Activated T-cell treated with anti-CD3 and anti-CD28 coated beads, Interleukin-2, amount 50 U/mL, for 4 hours (primary cell): ENCODE results near the gene WIZ. TPM values are rescaled to one million over a fixed set of nuclear protein-coding genes. Genes with fewer than 3 reads are reported as not detected.

Experiments used
- ATAC-seq, 2 donors: fragments of 200-7000 bp; cut with Tn5 transposase; one replicate each; pipeline ENCODE4 v1.10.0; 2021
- DNase-seq: peaks from one replicate; pipeline ENCODE4 v3.0.0-alpha.2; 2020
- H3K27me3 Mint-ChIP-seq: one replicate; pipeline ENCODE4 v1.8.0; 2021; ENCODE audit warnings: low read depth, mixed read lengths
- H3K36me3 Mint-ChIP-seq: one replicate; pipeline ENCODE4 v1.8.0; 2022; ENCODE audit warnings: mixed read lengths; ENCODE audit not compliant: insufficient read depth
- H3K4me1 Mint-ChIP-seq: one replicate; pipeline ENCODE4 v1.8.0; 2021; ENCODE audit warnings: low read depth, mixed read lengths
- H3K4me3 Mint-ChIP-seq: one replicate; pipeline ENCODE4 v1.8.0; 2021; ENCODE audit warnings: mild to moderate bottlenecking, moderate library complexity, mixed read lengths
- H3K9me3 Mint-ChIP-seq: one replicate; pipeline ENCODE4 v1.8.0; 2021; ENCODE audit warnings: mixed read lengths
- total RNA-seq, 3 donors: library from RNA; stranded (reverse); gene quantifications; one replicate each; pipeline ENCODE4 v1.2.1, GENCODE V29; 2021

Gene WIZ
- total RNA-seq, 3 donors from 2014 or later: 50.5 to 54.4 (median 53.8) TPM

DNA sequence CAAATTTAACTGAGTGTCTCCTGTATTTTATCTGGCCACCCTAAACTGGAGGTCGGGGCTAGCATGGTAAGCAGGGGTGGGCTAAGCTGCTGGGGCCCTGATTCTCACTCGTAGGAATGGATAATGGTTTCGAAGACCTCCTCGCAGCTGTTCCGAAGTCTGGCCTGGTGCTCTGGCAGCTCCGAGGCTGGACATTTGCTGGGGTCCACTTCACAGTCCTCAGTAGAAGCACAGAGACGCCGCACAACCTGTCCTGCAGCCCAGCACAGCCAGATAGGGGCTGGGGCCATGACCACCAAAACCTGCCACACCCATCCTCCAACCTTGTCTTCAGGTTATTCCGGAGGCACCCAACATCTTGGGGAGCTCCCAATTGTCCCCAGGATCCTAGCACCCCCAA is 6.2 kb upstream of the WIZ start:
- H3K27me3 Mint-ChIP-seq: no peaks in the 10 kb centered on the region
- H3K9me3 Mint-ChIP-seq: no peaks in the 10 kb centered on the region
- H3K36me3 Mint-ChIP-seq: peaks cover 41% of the 10 kb centered on the region
- no peak overlapping the region for H3K4me3 Mint-ChIP-seq
- DNase-seq: no peak
- peaks cover 10% of the 10 kb centered on the region for H3K4me1 Mint-ChIP-seq
- no peak for ATAC-seq

DNA sequence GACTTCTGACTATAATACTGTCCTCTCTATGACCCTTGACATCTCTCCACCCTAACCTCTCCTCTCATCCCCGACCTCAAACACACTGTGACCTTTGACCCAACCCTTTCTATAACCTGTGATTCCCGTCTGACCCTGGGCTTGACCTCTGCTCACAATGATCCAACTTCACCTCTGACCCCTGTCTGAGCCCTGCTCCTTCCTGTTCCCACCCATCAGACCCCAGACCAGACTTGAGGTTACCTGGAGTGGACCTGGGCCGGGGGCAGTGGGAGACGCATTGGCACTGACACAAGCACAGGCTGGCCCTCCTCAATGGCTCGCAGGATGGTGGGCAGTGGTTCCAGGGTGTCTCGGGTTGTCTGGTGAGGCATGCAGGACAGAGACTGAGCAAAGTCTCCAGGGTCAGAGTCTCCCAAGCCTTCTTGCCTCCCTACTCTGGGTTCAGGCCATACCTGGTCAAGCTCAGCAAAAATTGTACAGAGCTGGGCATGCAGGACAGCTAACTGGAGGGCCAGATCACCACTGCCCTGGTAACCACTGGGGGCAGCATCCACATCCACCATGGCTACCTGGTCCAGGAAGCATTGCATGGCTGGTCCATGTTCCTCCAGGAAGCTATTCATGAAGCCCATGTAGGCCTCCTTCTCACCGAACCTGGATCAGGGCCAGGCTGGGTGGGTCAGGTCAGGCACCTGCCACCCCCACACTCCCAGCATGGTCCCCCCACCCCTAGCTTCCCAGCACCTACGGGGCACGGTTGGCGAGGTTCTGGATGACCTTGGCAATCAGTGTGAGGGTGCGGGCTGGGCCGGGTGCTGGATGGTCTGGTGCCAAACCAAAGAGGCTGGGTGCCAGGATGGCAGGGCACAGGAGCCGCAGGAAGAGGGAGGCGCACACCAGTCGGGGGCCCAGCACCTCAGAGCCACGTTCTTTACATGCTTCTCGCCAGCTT is 4.4 kb upstream of the WIZ start:
- no peak for ATAC-seq
- DNase-seq: no peak
- Mint-ChIP-seq H3K9me3 (no peaks in the 10 kb centered on the region), H3K27me3 (no peaks in the 10 kb centered on the region), H3K36me3 (peaks cover 35% of the 10 kb centered on the region), H3K4me3 (no peak overlapping the region), H3K4me1 (peaks cover 14% of the 10 kb centered on the region)

DNA sequence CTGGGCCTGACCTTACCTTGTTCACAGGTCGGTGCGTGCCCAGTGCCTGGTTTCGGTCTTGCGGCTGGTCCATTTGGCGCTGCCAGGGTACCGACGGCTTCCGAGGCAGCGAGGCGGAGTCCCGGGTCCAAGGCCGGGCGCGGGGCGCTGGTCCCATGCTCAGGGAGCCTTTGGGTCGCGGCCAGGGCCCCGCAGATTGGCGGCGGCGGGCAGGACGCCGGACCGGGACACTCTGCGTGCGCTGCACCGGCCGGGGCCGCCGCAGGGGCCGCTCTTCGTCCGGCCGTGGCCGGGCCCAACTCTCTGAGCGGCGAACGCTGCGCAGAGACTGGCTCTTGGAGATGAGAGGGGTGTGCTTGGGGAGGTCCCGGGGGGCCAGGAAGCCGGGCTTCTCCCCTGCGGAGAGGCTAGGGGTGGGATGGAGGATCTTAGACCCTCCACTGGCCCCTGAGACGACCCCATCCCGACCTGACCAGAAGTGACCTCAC is 3.4 kb upstream of the WIZ start:
- DNase-seq (no peak), ATAC-seq (no peak)
- Mint-ChIP-seq H3K4me3 (no peak overlapping the region), H3K27me3 (no peaks in the 10 kb centered on the region), H3K36me3 (peaks cover 33% of the 10 kb centered on the region), H3K4me1 (peaks cover 20% of the 10 kb centered on the region), H3K9me3 (no peaks in the 10 kb centered on the region)

DNA sequence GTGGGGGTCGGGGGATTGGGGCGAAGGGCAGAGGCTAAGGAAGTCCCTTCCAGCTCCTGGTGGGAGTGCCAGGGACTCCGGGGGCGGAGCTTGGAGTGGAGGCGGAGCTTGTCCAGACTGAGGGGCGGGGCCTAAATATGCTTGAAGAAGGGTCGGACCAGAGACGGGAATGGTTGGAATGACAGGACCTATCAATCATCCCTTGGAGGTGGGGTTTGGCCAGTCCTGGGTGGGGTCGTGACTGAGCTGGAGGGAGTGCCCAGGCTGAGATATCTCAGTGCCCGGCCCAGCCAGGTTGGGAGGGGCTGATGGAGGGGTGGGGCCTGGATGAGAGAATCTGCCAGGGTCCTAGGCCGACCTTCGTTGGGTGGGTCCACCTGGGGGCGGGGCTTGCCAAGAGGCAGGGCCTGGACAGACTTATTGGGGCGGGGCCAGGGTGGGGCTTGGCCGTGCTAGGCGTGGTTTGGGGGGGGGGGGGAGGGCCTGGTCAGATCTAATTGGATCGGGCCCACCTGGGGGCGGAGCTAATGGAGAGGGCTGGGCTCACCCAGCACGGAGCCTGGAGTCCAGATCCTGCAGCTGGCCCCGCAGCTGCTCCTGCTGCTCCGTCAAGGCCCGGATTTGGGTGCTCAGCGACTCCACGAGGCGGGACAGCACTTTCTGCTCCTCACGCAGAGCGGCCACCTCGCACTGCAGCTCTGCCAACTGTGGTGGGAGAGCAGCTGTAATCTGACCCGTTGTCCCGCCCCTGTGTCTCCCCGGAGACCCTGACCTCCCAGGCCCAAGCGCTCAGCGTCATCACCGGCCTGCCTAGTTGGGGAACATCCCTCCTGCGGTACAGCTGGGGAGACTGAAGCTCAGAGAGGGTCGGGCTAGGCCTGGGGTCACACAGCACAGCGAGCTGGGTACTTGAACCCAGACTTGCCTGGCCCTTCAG is 2.6 kb upstream of the WIZ start:
- Mint-ChIP-seq H3K4me3 (no peak overlapping the region), H3K36me3 (peaks cover 28% of the 10 kb centered on the region), H3K9me3 (no peaks in the 10 kb centered on the region), H3K27me3 (no peaks in the 10 kb centered on the region), H3K4me1 (peaks cover 20% of the 10 kb centered on the region)
- ATAC-seq (no peak), DNase-seq (no peak)

DNA sequence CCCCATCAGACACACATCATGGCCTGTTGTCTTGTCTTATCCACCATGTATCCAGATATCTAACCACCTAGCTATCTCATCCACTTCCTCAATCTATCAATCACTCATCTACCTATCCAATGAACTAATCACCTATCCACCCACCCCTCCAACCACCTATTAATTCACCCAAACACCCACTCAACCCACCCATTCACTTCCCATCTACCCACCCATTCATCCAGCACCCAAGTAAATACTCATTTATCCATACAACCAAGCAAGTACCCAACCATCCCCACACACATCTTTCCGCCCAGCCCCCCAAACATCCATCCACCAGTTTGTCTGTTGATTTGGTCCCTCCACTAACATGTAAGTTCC is 753 bp upstream of the WIZ start:
- DNase-seq (no peak), ATAC-seq (no peak)
- peak overlapping the region; percentile 79 for H3K4me3 Mint-ChIP-seq
- peaks cover 28% of the 10 kb centered on the region for H3K36me3 Mint-ChIP-seq
- no peaks in the 10 kb centered on the region for H3K9me3 Mint-ChIP-seq
- H3K4me1 Mint-ChIP-seq: peaks cover 20% of the 10 kb centered on the region
- H3K27me3 Mint-ChIP-seq: no peaks in the 10 kb centered on the region

DNA sequence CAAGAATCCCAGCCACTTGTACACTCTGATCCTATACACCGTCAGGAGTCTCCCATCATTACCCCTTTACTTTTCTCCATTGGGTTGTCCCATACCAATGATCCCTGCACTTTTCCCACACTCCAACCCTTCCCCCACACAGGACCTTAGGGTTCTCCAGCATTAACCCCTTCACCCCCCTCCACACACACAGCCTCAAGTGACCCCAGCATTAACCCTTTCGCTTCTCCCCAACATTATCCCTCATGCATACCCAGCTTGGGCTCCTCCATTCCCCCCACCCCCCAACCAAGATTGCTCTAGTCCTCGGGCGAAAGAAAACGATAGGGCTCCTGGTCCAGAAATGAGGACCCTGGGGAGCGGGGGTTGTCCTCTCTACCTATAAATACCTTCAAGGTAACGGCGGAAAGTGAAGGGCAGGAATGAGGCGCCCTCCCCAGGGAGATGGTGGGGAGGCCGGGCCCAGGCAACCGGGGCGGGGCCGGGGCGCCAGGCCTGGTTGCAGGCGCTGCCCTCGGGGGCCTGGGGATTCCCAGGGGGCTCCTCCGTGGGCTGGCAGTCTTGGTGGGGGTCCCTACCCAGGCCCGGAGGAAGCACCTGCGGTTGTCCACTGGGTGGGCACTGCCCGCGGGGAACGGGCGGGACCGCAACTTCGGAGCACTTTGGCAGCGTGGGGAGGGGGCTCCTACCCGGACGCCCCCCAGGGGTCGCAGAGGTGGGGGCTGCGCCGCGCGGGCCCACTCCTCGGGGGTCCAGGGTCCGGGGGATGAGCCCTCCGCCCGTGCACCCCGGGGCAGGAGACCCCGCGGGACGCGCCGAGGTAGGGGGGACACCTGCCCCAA is 757 bp downstream of the WIZ start:
- Mint-ChIP-seq H3K27me3 (no peaks in the 10 kb centered on the region), H3K4me1 (peaks cover 20% of the 10 kb centered on the region), H3K4me3 (peak overlapping the region; percentile 42), H3K9me3 (no peaks in the 10 kb centered on the region), H3K36me3 (peaks cover 15% of the 10 kb centered on the region)
- no peak for DNase-seq
- ATAC-seq: no peak

DNA sequence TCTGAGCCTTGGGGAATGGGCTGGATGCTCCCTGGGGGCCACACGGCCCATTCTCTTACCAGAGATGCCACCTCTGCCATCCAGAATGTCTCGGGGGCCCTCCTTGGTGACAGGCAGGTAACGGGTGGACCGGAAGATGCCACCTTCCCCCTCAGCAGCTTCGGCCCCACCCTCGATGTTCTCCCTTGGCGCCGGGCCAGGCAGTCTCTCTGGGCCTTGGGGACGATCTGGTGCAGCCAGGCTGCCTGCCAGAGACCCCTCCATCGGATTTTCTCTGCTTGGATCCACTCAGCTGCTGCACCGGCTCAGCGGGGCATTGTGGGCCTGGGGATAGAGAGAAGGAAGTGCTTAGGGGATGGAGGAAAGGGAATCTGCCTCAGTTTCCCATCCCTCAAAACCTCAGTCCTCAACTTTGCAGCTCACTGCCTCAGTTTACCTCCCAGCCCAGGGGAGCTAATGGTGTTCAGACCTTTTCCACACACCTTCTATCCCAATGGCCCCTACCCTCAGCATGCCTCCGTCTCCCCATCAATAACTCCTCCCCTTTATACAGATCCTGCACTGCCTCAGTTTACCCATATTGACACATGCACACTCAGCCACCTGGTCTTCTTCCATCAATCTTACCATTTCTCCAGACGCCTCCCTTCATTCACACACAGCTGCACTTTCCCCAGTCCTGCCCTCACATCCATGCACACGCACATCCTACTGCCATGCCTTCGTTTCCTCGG is 1.5 kb downstream of the WIZ start:
- DNase-seq (no peak), ATAC-seq (no peak)
- no peaks in the 10 kb centered on the region for H3K27me3 Mint-ChIP-seq
- peaks cover 9% of the 10 kb centered on the region for H3K36me3 Mint-ChIP-seq
- peaks cover 17% of the 10 kb centered on the region for H3K4me1 Mint-ChIP-seq
- peak overlapping the region; percentile 42 for H3K4me3 Mint-ChIP-seq
- no peaks in the 10 kb centered on the region for H3K9me3 Mint-ChIP-seq

DNA sequence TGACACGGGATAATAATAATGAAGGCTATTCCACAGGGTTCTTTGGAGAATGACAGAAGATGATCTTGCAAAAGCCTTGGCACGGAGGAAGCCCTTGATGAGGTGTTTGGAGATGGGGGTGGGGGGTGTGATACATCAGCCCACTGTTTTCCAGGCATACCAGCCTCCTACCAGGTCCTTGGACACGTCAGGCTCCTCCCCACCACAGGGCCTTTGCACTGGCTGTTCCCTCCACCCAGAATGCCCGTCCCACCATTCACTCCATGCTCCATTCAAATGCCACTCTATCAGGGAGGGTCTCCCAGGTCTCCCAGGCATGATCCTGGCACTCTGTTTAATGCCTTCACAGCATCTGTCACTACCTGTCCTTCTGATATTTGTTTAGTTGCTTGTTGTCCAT is 2.7 kb downstream of the WIZ start:
- no peaks in the 10 kb centered on the region for H3K27me3 Mint-ChIP-seq
- no peaks in the 10 kb centered on the region for H3K9me3 Mint-ChIP-seq
- ATAC-seq (no peak), DNase-seq (no peak)
- H3K4me3 Mint-ChIP-seq: no peak overlapping the region
- H3K4me1 Mint-ChIP-seq: peaks cover 17% of the 10 kb centered on the region
- H3K36me3 Mint-ChIP-seq: peaks cover 6% of the 10 kb centered on the region

DNA sequence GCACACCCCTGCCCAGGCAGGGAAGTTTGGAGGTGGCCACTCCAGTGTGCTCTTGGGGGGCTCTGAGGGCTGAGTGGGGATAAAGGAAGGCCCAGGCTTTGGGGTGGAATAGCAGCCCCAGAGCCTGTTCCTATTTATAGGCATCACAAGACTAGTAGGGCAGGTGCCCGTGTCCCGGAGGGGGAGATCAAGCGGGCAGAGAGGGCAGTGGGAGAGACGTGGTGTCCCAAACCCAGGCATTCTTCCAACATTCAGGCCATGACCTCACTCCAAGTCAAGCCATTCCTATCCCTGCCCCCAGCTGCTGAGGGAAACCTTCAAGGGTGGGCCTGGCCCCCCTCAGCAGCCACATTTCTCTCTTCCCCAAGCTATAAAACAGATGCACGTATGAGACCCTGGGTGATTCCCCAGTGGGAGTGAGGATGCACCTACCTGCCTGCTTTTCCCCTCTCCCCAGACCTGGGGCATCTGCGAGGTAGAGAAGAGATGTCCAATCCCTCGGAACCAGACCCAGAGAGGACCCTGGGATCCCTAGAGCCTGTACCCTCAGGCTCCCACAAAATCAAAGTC is 3.9 kb downstream of the WIZ start:
- no peaks in the 10 kb centered on the region for H3K9me3 Mint-ChIP-seq
- no peak for DNase-seq
- H3K4me3 Mint-ChIP-seq: no peak overlapping the region
- no peaks in the 10 kb centered on the region for H3K36me3 Mint-ChIP-seq
- no peak for ATAC-seq
- no peaks in the 10 kb centered on the region for H3K27me3 Mint-ChIP-seq
- peaks cover 13% of the 10 kb centered on the region for H3K4me1 Mint-ChIP-seq

DNA sequence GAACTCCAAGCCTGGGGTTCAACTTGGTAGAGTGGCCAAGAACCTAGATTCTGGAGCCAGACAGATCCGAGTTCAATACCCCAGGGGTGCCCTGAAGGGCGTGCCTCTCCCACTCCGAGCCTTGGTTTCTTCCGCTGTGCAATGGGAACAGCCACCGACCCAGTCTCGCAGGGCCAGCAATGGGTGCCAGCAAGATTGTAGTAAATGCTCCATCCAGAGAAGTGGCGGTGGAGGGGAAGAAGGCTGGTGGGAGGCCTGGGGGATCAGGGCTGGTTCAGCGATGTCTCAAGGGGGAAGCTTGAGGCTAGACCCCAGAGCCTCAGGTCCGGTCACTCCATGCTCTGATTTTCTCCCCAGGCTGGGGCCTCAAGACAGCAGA is 4.5 kb downstream of the WIZ start:
- DNase-seq (no peak), ATAC-seq (no peak)
- no peaks in the 10 kb centered on the region for H3K36me3 Mint-ChIP-seq
- H3K4me1 Mint-ChIP-seq: peaks cover 7% of the 10 kb centered on the region
- H3K27me3 Mint-ChIP-seq: no peaks in the 10 kb centered on the region
- no peak overlapping the region for H3K4me3 Mint-ChIP-seq
- no peaks in the 10 kb centered on the region for H3K9me3 Mint-ChIP-seq

DNA sequence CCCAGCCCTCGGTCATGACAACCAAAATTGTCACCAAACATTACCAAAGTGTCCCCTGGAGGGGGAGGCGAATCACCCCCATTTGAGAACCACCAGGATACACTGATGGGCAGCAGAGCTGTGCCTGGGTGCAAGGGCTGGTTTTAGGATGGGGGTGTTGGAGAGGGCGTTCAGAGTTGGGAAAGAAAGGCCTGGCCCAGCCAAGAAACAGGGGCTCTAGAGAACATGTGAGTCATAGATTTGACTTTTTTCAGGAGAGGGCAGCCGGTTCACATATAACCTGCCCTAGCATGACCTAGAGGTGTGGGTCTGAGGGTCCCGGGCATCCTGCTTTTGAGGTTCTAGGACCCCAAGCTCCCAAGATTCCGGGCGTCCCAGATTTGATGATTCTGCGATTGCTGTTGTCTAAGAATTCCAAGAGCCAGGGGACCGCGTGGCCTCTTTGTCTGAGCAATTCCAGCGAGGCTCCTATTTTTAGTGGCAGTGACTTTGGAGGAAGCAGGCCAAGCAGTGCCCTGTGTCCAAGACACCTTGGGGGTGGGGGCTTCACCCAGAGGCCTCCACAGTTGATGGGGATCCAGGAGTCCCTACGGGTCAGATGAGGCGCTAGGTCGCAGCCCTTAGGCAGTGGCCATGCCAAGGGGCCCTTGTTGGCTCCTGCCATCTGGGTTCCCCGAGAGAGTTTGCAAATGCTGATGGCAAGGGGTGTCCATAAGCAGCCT is 5.1 kb downstream of the WIZ start:
- H3K9me3 Mint-ChIP-seq: no peaks in the 10 kb centered on the region
- H3K36me3 Mint-ChIP-seq: no peaks in the 10 kb centered on the region
- peaks cover 6% of the 10 kb centered on the region for H3K4me1 Mint-ChIP-seq
- H3K27me3 Mint-ChIP-seq: no peaks in the 10 kb centered on the region
- ATAC-seq: no peak
- DNase-seq: no peak
- H3K4me3 Mint-ChIP-seq: no peak overlapping the region

DNA sequence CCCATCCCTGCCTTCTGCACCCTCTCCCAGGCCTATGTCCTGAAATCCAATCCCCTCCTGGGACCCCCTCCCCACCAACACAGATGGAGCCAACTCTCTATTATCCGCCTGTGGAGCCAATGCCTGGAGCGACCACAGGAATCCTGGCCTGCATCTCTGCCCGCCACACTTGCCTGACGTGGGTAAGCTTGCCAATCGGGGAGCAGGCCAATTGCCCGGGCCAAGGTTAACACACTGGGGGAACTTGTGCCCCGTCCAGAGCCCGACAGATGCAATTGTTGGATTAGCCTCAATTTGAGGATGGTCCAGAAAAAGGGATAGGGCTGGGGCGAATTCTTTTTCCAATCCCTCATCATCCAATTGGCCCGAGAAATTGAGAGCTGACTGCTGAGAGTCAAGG is 5.9 kb downstream of the WIZ start:
- Mint-ChIP-seq H3K36me3 (no peaks in the 10 kb centered on the region), H3K4me3 (no peak overlapping the region), H3K9me3 (no peaks in the 10 kb centered on the region), H3K27me3 (no peaks in the 10 kb centered on the region), H3K4me1 (peaks cover 5% of the 10 kb centered on the region)
- DNase-seq: no peak
- no peak for ATAC-seq

DNA sequence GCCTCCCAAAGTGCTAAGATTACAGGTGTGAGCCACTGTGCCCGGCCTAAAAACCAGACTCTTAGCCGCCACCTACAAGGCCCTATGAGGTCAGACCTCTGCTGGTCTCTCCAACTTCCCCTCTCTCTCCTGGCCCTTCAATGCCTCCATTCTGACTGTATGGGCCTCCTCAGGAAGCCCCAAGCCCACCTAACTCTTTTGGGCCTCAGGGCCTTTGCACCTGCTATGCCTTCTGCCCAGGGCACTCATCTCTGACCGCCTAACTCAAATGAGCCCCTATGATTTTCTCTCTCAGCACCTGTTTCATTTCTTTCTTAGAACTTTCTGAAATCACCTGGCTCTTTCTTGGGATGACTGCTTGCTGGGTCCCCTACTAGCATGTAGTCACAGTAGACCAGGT is 6.4 kb downstream of the WIZ start:
- Mint-ChIP-seq H3K27me3 (no peaks in the 10 kb centered on the region), H3K36me3 (no peaks in the 10 kb centered on the region), H3K4me3 (no peak overlapping the region), H3K4me1 (peaks cover under 1% of the 10 kb centered on the region), H3K9me3 (no peaks in the 10 kb centered on the region)
- DNase-seq (no peak), ATAC-seq (no peak)
